OCI-M2 (cell line): ENCODE data around the gene CHADL.
"Not testable (repeated sequence)": the region's sequence is repeated elsewhere in the genome, so short reads cannot be mapped to it uniquely, and the experiment has no call there.

ENCODE experiments used
- DNase-seq: peaks from one replicate; lab custom pipeline; 2025; ENCODE audit not compliant: unreplicated experiment; lab: John Stamatoyannopoulos, UW

Gene CHADL

DNA sequence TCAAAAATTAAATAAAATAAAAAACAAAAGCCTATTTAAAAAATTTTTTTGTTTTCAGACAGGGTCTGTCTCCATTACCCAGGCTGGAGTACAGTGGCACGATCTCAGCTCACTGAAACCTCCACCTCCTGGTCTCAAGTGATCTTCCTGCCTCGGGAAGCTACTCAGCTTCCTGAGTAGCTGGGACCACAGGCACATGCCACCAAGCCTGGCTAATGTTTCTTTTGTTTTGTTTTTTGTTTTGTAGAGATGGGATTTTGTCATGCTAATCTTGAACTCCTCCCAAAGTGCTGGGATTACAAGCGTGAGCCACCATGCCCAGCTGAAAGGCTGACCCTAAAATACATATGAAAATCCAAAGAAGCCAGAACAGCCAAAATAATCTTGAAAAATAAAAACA, 56.1 kb downstream of the CHADL start:
- DNase-seq = no peak

GRCh38 chr22:41181349-41182241, 59.1 kb downstream of the CHADL start:
- no peak for DNase-seq

DNA sequence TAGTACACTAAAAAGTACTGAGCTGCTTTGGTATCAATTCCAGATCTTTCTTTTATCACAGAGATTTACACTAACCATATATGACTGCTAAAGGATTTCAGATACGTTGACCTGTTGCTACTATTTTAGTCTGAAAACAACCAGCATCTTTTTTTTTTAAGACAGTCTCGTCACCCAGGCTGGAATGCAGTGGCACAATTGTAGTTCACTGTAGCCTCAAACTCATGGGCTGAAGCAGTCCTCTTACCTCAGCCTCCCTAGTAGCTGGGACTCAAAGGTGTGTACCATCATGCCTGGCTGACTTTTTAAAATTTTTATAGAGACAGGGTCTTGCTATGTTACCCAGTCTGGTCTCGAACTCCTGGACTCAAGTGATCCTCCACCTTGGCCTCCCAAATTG, 59.8 kb downstream of the CHADL start:
- no peak for DNase-seq

DNA sequence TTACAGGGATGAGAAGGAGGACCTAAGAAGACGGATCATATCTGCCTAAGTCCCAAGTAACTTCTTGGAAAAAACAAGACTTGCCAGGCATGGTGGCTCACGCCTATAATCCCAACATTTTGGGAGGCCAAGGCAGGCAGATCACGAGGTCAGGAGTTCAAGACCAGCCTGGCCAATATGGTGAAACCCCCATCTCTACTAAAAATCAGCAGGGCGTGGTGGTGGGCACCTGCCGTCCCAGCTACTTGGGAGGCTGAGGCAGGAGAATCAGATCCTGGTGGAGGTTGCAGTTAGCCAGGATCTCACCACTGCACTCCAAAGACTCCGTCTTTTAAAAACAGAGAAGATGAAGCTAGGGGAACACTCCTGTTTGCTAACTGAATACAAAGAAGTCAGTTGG, 60.4 kb downstream of the CHADL start:
- not testable (repeated sequence) for DNase-seq
